Measurements from ENCODE around the gene MSLN.

DNA sequence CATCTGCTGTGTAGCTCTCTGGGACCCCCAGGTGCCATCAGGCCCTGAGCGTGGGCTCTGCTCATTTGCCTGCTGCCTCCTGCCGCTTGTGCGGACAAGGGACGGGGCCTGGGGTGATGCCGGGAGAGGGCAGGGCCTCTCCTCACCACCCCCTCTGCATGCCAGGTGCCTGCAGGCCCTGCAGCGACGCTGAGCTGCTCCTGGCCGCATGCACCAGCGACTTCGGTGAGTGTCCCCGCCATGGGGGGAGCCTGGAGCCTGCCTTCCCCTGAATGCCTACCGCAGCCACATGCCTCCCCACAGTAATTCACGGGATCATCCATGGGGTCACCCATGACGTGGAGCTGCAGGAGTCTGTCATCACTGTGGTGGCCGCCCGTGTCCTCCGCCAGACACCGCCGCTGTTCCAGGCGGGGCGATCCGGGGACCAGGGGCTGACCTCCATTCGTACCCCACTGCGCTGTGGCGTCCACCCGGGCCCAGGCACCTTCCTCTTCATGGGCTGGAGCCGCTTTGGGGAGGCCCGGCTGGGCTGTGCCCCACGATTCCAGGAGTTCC, 43.7 kb upstream of the MSLN start:
- TF ChIP-seq, protein P1, sequence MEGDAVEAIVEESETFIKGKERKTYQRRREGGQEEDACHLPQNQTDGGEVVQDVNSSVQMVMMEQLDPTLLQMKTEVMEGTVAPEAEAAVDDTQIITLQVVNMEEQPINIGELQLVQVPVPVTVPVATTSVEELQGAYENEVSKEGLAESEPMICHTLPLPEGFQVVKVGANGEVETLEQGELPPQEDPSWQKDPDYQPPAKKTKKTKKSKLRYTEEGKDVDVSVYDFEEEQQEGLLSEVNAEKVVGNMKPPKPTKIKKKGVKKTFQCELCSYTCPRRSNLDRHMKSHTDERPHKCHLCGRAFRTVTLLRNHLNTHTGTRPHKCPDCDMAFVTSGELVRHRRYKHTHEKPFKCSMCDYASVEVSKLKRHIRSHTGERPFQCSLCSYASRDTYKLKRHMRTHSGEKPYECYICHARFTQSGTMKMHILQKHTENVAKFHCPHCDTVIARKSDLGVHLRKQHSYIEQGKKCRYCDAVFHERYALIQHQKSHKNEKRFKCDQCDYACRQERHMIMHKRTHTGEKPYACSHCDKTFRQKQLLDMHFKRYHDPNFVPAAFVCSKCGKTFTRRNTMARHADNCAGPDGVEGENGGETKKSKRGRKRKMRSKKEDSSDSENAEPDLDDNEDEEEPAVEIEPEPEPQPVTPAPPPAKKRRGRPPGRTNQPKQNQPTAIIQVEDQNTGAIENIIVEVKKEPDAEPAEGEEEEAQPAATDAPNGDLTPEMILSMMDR (conservative IDR thresholded peaks at IDR 0.05; ENCODE audit: low read length), result no peak
- no peak for TF ChIP-seq EZH2phosphoT487 (IDR thresholded peaks at IDR 0.05; ENCODE audit: borderline replicate concordance)

All from Loucy (cell line).